ENCODE results near the gene POU5F1. TPM values are rescaled to one million over a fixed set of nuclear protein-coding genes. Genes with fewer than 3 reads are reported as not detected.

POU5F1 gene
- total and polyA plus RNA-seq, 2 of the 4 experiments (the other 2 are of a cell fraction) = not detected

GRCh38 chr6:31156641-31157040, 13.8 kb downstream of the POU5F1 start:
- no peak for TF ChIP-seq SMC3 (IDR thresholded peaks at IDR 0.05; ENCODE audit: low read depth, low read length)
- no peak for TF ChIP-seq CTCF (conservative IDR thresholded peaks at IDR 0.05; ENCODE audit: low read depth, low read length)
- TF ChIP-seq BHLHE40 (IDR thresholded peaks at IDR 0.05; ENCODE audit: low read depth, low read length) = no peak
- TF ChIP-seq CHD1 (IDR thresholded peaks at IDR 0.05; ENCODE audit: low read depth, low read length) = no peak
- TF ChIP-seq POLR2A (IDR thresholded peaks at IDR 0.05; ENCODE audit: low read depth, low read length) = no peak
- no peak for TF ChIP-seq RCOR1 (IDR thresholded peaks at IDR 0.05; ENCODE audit: insufficient replicate concordance, low read length)
- Histone ChIP-seq H3K14ac (replicated peaks; ENCODE audit: low read depth, low read length) (no peak overlapping the region), H3K18ac (ENCODE audit: low read depth, low read length) (no peak overlapping the region), H3K27me3 (ENCODE audit: control insufficient read depth, insufficient read depth, low read length) (no peaks in the 10 kb centered on the region), H2AK5ac (ENCODE audit: low read depth, low read length) (no peak overlapping the region), H2BK15ac (ENCODE audit: low read depth, low read length) (no peak overlapping the region), H4K20me1 (ENCODE audit: insufficient read depth, low read length) (no peaks in the 10 kb centered on the region; the same call in 1 of the 2 replicates), H2BK20ac (ENCODE audit: low read depth, low read length) (no peak overlapping the region), H3K4me3 (ENCODE audit: insufficient read depth, low read depth, low read length) (no peak overlapping the region), H4K91ac (ENCODE audit: insufficient read depth, low read depth, low read length) (no peak overlapping the region), H3K79me1 (ENCODE audit: low read depth in 1 of 2, low read length in 2 of 2) (peaks cover 14 to 43% of the 10 kb centered on the region in 2 experiments), H2BK120ac (ENCODE audit: low read depth, low read length) (no peak overlapping the region), H2AFZ (replicated peaks; ENCODE audit: low read length, poor library complexity) (no peak overlapping the region), H3K56ac (ENCODE audit: extremely low read depth, insufficient read depth, low read length) (no peak overlapping the region), H3K36me3 (ENCODE audit: control insufficient read depth, insufficient read depth, low read length) (peaks cover 7% of the 10 kb centered on the region; the same call in 1 of the 2 replicates), H3K4ac (ENCODE audit: low read depth, low read length) (no peak overlapping the region), H3K4me1 (ENCODE audit: control insufficient read depth, insufficient read depth, low read length) (peaks cover 10% of the 10 kb centered on the region), H3K9me3 (ENCODE audit: control insufficient read depth, insufficient read depth, low read length) (no peaks in the 10 kb centered on the region), H4K8ac (ENCODE audit: low read depth in 2 of 2, low read length in 2 of 2) (no peak overlapping the region), H3K9me1 (ENCODE audit: insufficient read depth, low read length) (peaks cover 19% of the 10 kb centered on the region), H3K23ac (ENCODE audit: low read depth, low read length) (no peak overlapping the region), H3K4me2 (ENCODE audit: low read depth, low read length) (no peak overlapping the region), H3K27ac (ENCODE audit: insufficient read depth, low read length) (no peak overlapping the region), H3K9ac (ENCODE audit: low read depth, low read length) (no peak overlapping the region), H4K5ac (ENCODE audit: low read depth, low read length) (no peak overlapping the region), H2BK5ac (ENCODE audit: low read depth, low read length, poor library complexity, severe bottlenecking) (no peak overlapping the region), H2AK9ac (replicated peaks; ENCODE audit: low read depth, low read length, poor library complexity) (peak overlapping the region; percentile 13)
- WGBS, 2 experiments (ENCODE audit: extremely low coverage in 2 of 2, insufficient read length in 1 of 2) = 94% methylated on average over 3 of the region's 7 CpGs; no CpG with 5 or more reads in 1 of the 2 experiments
- POLR2A ChIA-PET (ENCODE audit: unreplicated experiment) = no interaction called here
- no TSS peak for BruUV-seq (replicated peaks)
- ATAC-seq (ENCODE audit: low read depth) (no peak), DNase-seq (no peak)
- CTCF ChIA-PET = no interaction called here
- dilution Hi-C loops (cut with HindIII; ENCODE audit: low sequenced_read_pairs, unreplicated experiment) = no loop called here
- intact Hi-C loops (cut with micrococcal nuclease) = no loop called here
- in situ Hi-C loops (cut with MboI; ENCODE audit: low sequenced_read_pairs) = no loop called here
